Prostate gland (tissue), 2 donors: ENCODE data around the gene COPS6.

Source experiments
- POLR2A ChIP-seq: fragments of 450-650 bp; IDR thresholded peaks from one replicate; pipeline ENCODE4 v1.6.1; 2016; ENCODE audit warnings: antibody characterized with exemption, mild to moderate bottlenecking
- POLR2AphosphoS5 ChIP-seq: sonication (generic); formaldehyde crosslinking; IDR thresholded peaks from one replicate; pipeline ENCODE4 v1.6.1; 2017; ENCODE audit warnings: antibody characterized with exemption
- TF ChIP-seq, protein P1 (sequence below), 4 experiments: fragments of 200-600 bp in 2 of 4; fragments of 450-650 bp in 2 of 4; sonication (generic) in 2 of 4; IDR thresholded peaks; 1 replicate in 3 of 4; 2 replicates in 1 of 4; pipeline ENCODE4 v1.5.1; 2016 to 2019; ENCODE audit warnings: antibody characterized with exemption in 4 of 4, mild to moderate bottlenecking in 2 of 4, moderate library complexity in 2 of 4

DNA sequence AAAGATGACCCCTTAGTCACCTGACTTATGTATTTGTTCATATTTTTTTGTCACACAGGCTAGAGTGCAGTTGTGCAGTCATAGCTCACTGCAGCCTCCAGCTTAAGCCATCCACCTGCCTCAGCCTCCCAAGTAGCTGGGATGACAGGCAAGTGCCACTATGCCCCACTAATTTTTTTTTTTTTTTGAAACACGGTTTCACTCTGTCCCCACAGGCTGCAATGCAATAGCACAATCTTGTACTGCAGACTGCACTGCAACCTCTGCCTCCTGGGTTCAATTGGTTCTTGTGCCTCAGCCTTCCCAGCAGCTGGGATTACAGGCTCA, 39.8 kb downstream of the COPS6 start:
- TF ChIP-seq, protein P1, sequence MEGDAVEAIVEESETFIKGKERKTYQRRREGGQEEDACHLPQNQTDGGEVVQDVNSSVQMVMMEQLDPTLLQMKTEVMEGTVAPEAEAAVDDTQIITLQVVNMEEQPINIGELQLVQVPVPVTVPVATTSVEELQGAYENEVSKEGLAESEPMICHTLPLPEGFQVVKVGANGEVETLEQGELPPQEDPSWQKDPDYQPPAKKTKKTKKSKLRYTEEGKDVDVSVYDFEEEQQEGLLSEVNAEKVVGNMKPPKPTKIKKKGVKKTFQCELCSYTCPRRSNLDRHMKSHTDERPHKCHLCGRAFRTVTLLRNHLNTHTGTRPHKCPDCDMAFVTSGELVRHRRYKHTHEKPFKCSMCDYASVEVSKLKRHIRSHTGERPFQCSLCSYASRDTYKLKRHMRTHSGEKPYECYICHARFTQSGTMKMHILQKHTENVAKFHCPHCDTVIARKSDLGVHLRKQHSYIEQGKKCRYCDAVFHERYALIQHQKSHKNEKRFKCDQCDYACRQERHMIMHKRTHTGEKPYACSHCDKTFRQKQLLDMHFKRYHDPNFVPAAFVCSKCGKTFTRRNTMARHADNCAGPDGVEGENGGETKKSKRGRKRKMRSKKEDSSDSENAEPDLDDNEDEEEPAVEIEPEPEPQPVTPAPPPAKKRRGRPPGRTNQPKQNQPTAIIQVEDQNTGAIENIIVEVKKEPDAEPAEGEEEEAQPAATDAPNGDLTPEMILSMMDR (IDR thresholded peaks at IDR 0.05): no peak
- TF ChIP-seq POLR2A: no peak
- no peak for TF ChIP-seq POLR2AphosphoS5
